HepG2 (cell line): ENCODE results near the gene PDZRN4. TPM values are rescaled to one million over a fixed set of nuclear protein-coding genes. Genes with fewer than 3 reads are reported as not detected.

Experiments used
- ATAC-seq: fragments of 200-7000 bp; cut with Tn5 transposase; 3 replicates; pipeline ENCODE4 v1.9.1; 2020; ENCODE audit warnings: mild to moderate bottlenecking, moderate library complexity
- BruUV-seq: library from RNA; stranded (reverse); fragments of 400-500 nt; replicated peaks from 2 replicates; lab custom pipeline; 2021; lab: Mats Ljungman, UMichigan
- CTCF ChIA-PET: fragments of 300-600 bp; formaldehyde crosslinking; extraction: SDS; loops from one replicate; lab custom pipeline; 2021; ENCODE audit warnings: low total read pairs, inconsistent platforms, low intra/inter-chr PET ratio; lab: Yijun Ruan, JAX
- POLR2A ChIA-PET: fragments of 350-600 bp; sonication (Branson Sonifier 250); formaldehyde crosslinking; loops from one replicate; lab custom pipeline; 2020; ENCODE audit warnings: antibody characterized with exemption, inconsistent platforms; lab: Yijun Ruan, JAX
- DNase-seq: peaks from one replicate; pipeline ENCODE4 v3.0.0-alpha.2; 2015; ENCODE audit warnings: low spot score
- FAIRE-seq: peaks from 3 replicates; lab custom pipeline; 2011; peaks lifted over from hg19 to GRCh38; lab: Jason Lieb, UNC
- H2AFZ ChIP-seq: one replicate; pipeline ENCODE4 v1.6.1; 2011; ENCODE audit warnings: low read length, inconsistent platforms
- H3K27ac ChIP-seq: fragments of 300-600 bp; 3 replicates; pipeline ENCODE4 v1.8.0; 2011; ENCODE audit warnings: mixed run types, mild to moderate bottlenecking, mixed read lengths, low read length, inconsistent platforms; ENCODE audit not compliant: insufficient read depth; ENCODE audit errors: extremely low read length
- H3K27me3 ChIP-seq, 2 experiments: fragments of 200-600 bp in 1 of 2; 2 replicates in 1 of 2; 3 replicates in 1 of 2; pipeline versions ENCODE4 v1.6.0 to v1.8.0; 2011; ENCODE audit warnings: low read length in 2 of 2, mild to moderate bottlenecking in 2 of 2, moderate library complexity in 2 of 2, inconsistent platforms in 1 of 2; ENCODE audit not compliant: insufficient read depth in 2 of 2, control insufficient read depth in 1 of 2
- H3K36me3 ChIP-seq, 2 experiments: fragments of 200-600 bp in 1 of 2; replicated peaks in 1 of 2; 2 replicates in 1 of 2; 3 replicates in 1 of 2; pipeline versions ENCODE4 v1.5.1 to v1.8.0; 2011; ENCODE audit warnings: low read length in 2 of 2, inconsistent platforms in 1 of 2; ENCODE audit not compliant: insufficient read depth in 2 of 2, control insufficient read depth in 1 of 2
- H3K4me1 ChIP-seq: 2 replicates; pipeline ENCODE4 v1.5.1; 2012; ENCODE audit warnings: low read length, inconsistent platforms; ENCODE audit not compliant: insufficient read depth
- H3K4me2 ChIP-seq: 2 replicates; pipeline ENCODE4 v1.6.0; 2011; ENCODE audit warnings: low read depth, low read length, inconsistent platforms
- H3K4me3 ChIP-seq, 3 experiments: fragments of 200-600 bp in 1 of 3; sonication (generic), shearing (Covaris generic) in 1 of 3; replicated peaks in 1 of 3; 2 replicates each; pipeline ENCODE4 v1.5.1; 2011 to 2016; ENCODE audit warnings: low read length in 3 of 3, inconsistent platforms in 2 of 3, low read depth in 2 of 3, mild to moderate bottlenecking in 2 of 3, control low read depth in 1 of 3, mixed read lengths in 1 of 3; ENCODE audit not compliant: insufficient read depth in 1 of 3
- H3K79me2 ChIP-seq: one replicate; pipeline ENCODE4 v1.6.1; 2011; ENCODE audit warnings: low read length, inconsistent platforms; ENCODE audit not compliant: insufficient read depth
- H3K9ac ChIP-seq: 2 replicates; pipeline ENCODE4 v1.6.0; 2011; ENCODE audit warnings: mild to moderate bottlenecking, low read depth, low read length, inconsistent platforms; ENCODE audit not compliant: insufficient read depth
- H3K9me3 ChIP-seq: 2 replicates; pipeline ENCODE4 v1.5.1; 2012; ENCODE audit warnings: mild to moderate bottlenecking, low read length
- H4K20me1 ChIP-seq: 2 replicates; pipeline ENCODE4 v1.6.0; 2011; ENCODE audit warnings: inconsistent platforms, mild to moderate bottlenecking, low read length, moderate library complexity; ENCODE audit not compliant: insufficient read depth
- ATF7-NPFF ChIP-seq: sonication (generic); formaldehyde crosslinking; IDR thresholded peaks from 2 replicates; pipeline ENCODE4 v1.8.1; 2023; ENCODE audit warnings: mild to moderate bottlenecking, low read depth, missing genetic modification reagents, moderate library complexity
- KLF12 ChIP-seq: sonication (generic); formaldehyde crosslinking; IDR thresholded peaks from 2 replicates; pipeline ENCODE4 v1.4.0; 2020; ENCODE audit warnings: missing genetic modification reagents, borderline replicate concordance
- MAFK ChIP-seq, 2 experiments: IDR thresholded peaks in 1 of 2; conservative IDR thresholded peaks in 1 of 2; 2 replicates each; pipeline ENCODE4 v1.6.1; 2011; ENCODE audit warnings: improper control_type of control experiment in 2 of 2, low read length in 2 of 2
- MYNN ChIP-seq: sonication (generic); formaldehyde crosslinking; IDR thresholded peaks from 2 replicates; pipeline ENCODE4 v1.4.0; 2020; ENCODE audit warnings: mild to moderate bottlenecking, low read depth, missing genetic modification reagents
- NONO ChIP-seq, 2 experiments: fragments of 450-650 bp in 1 of 2; sonication (generic) in 1 of 2; formaldehyde crosslinking in 1 of 2; IDR thresholded peaks in 1 of 2; conservative IDR thresholded peaks in 1 of 2; 2 replicates each; pipeline versions ENCODE4 v1.6.1 to v1.8.0; 2017 to 2022; ENCODE audit warnings: mild to moderate bottlenecking in 1 of 2, missing genetic modification reagents in 1 of 2, moderate library complexity in 1 of 2
- PRMT3 ChIP-seq: sonication (generic); formaldehyde crosslinking; IDR thresholded peaks from 2 replicates; pipeline ENCODE4 v1.8.1; 2022; ENCODE audit warnings: low read depth, mild to moderate bottlenecking, moderate library complexity, missing genetic modification reagents, borderline replicate concordance
- ZNF703 ChIP-seq: sonication (generic); formaldehyde crosslinking; IDR thresholded peaks from 2 replicates; pipeline ENCODE4 v1.5.1; 2020; ENCODE audit warnings: missing genetic modification reagents, mild to moderate bottlenecking, moderate library complexity, borderline replicate concordance
- ZNF709 ChIP-seq: sonication (generic); formaldehyde crosslinking; IDR thresholded peaks from 2 replicates; pipeline ENCODE4 v1.5.0; 2020; ENCODE audit warnings: mild to moderate bottlenecking, missing genetic modification reagents
- WGBS: methylation state at CpG from one replicate; pipeline ENCODE4 v1.1.6; 2017; ENCODE audit warnings: low lambda C conversion rate; 5-methylcytosine and 5-hydroxymethylcytosine counted together
- in situ Hi-C: cut with HindIII; loops from 2 replicates; pipeline ENCODE4 v1.10.0; 2017; ENCODE audit warnings: low pct_unique_long_range_greater_than_20kb; ENCODE audit not compliant: extremely low pct_ligation_motif_present
- intact Hi-C: fragments of 100-400 bp; cut with micrococcal nuclease; formaldehyde crosslinking; loops from one replicate; pipeline ENCODE4 v1.10.0; 2022; ENCODE audit not compliant: unreplicated experiment
- polyA plus RNA-seq, 8 experiments: library from polyadenylated mRNA; depleted of rRNA in 3 of 8; stranded (reverse) in 7 of 8; unstranded in 1 of 8; fragments of >200 nt; fragmentation: Illumina TruSeq in 4 of 8; extraction: Trizol in 4 of 8; gene quantifications; 2 replicates each; pipeline versions ENCODE4 v1.2.1 to v1.2.3, GENCODE V29; 2011 to 2016; ENCODE audit warnings: low read depth in 4 of 8, missing spikeins in 1 of 8, mixed read lengths in 1 of 8; ENCODE audit not compliant: insufficient read depth in 1 of 8
- total RNA-seq, 5 experiments: library from RNA; depleted of rRNA; stranded (reverse); fragments of >200 nt; fragmentation: Illumina TruSeq; extraction: Trizol; gene quantifications; 2 replicates each; pipeline ENCODE4 v1.2.3, GENCODE V29; 2016; ENCODE audit warnings: low read depth in 1 of 5
- TF ChIP-seq, protein P1 (sequence below): sonication (generic); formaldehyde crosslinking; IDR thresholded peaks from 2 replicates; pipeline ENCODE4 v1.5.1; 2020; ENCODE audit warnings: mild to moderate bottlenecking, missing genetic modification reagents, borderline replicate concordance
- TF ChIP-seq, protein P2 (sequence below), 2 experiments: sonication (generic) in 1 of 2; formaldehyde crosslinking in 1 of 2; IDR thresholded peaks; 2 replicates each; pipeline versions ENCODE4 v1.6.1 to v1.9.0; 2014 to 2022; ENCODE audit warnings: antibody characterized with exemption in 1 of 2, borderline replicate concordance in 1 of 2, inconsistent platforms in 1 of 2, low read depth in 1 of 2, missing genetic modification reagents in 1 of 2
- TF ChIP-seq, protein P3 (sequence below): sonication (generic); formaldehyde crosslinking; IDR thresholded peaks from 2 replicates; pipeline ENCODE4 v1.8.1; 2023; ENCODE audit warnings: mild to moderate bottlenecking, missing genetic modification reagents
- TF ChIP-seq, protein P4 (sequence below): sonication (generic); formaldehyde crosslinking; IDR thresholded peaks from 2 replicates; pipeline ENCODE4 v1.8.0; 2022; ENCODE audit warnings: missing genetic modification reagents, mild to moderate bottlenecking, inconsistent platforms, borderline replicate concordance

The PDZRN4 gene
- total and polyA plus RNA-seq, 2 of the 13 experiments (the other 11 are each of a cell fraction or from before 2014, with no cell fraction given) = not detected

DNA sequence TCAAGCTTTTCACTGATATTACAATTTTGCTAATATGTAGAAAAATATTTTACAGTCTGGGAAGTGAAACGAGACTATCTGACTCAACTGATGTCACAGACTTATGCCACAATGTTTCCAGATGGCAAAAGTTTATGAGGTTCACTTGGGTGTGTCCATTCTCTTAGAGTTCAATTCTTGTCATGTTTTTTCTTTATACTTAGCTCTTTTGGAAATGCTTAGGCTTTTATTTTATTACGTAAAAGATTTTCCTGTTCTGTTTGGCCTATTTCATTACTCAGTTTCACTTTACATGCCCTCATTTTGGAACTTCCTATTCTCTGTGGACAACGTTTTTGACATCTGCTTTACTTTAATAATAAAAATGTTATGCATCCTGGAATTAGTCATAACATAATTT is 2.1 kb upstream of the PDZRN4 start:
- ChIA-PET POLR2A (no interaction called here), CTCF (no interaction called here)
- no peak for ATAC-seq
- Histone ChIP-seq H3K4me3 (no peak overlapping the region), H3K27me3 (peaks cover 1 to 25% of the 10 kb centered on the region in 2 experiments; a peak in 2 of 5 replicates), H3K4me1 (no peaks in the 10 kb centered on the region), H3K9ac (no peak overlapping the region), H2AFZ (no peak overlapping the region), H3K36me3 (no peaks in the 10 kb centered on the region), H3K4me2 (no peak overlapping the region), H3K9me3 (no peaks in the 10 kb centered on the region), H4K20me1 (no peaks in the 10 kb centered on the region), H3K27ac (no peak overlapping the region), H3K79me2 (no peaks in the 10 kb centered on the region)
- intact Hi-C loops (no loop called here), in situ Hi-C loops (no loop called here)
- no peak for DNase-seq
- 2% methylated on average over 3 of the region's 3 CpGs for WGBS
- BruUV-seq = no TSS peak
- FAIRE-seq = no peak
- TF ChIP-seq, protein P1, sequence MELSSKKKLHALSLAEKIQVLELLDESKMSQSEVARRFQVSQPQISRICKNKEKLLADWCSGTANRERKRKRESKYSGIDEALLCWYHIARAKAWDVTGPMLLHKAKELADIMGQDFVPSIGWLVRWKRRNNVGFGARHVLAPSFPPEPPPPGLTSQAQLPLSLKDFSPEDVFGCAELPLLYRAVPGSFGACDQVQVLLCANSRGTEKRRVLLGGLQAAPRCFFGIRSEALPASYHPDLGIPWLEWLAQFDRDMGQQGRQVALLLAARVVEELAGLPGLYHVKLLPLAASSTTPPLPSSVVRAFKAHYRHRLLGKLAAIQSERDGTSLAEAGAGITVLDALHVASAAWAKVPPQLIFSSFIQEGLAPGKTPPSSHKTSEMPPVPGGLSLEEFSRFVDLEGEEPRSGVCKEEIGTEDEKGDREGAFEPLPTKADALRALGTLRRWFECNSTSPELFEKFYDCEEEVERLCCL (CRISPR knock-in tag) = no peak
- TF ChIP-seq, protein P2, sequence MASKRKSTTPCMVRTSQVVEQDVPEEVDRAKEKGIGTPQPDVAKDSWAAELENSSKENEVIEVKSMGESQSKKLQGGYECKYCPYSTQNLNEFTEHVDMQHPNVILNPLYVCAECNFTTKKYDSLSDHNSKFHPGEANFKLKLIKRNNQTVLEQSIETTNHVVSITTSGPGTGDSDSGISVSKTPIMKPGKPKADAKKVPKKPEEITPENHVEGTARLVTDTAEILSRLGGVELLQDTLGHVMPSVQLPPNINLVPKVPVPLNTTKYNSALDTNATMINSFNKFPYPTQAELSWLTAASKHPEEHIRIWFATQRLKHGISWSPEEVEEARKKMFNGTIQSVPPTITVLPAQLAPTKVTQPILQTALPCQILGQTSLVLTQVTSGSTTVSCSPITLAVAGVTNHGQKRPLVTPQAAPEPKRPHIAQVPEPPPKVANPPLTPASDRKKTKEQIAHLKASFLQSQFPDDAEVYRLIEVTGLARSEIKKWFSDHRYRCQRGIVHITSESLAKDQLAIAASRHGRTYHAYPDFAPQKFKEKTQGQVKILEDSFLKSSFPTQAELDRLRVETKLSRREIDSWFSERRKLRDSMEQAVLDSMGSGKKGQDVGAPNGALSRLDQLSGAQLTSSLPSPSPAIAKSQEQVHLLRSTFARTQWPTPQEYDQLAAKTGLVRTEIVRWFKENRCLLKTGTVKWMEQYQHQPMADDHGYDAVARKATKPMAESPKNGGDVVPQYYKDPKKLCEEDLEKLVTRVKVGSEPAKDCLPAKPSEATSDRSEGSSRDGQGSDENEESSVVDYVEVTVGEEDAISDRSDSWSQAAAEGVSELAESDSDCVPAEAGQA (IDR thresholded peaks at IDR 0.05; ENCODE audit: low read depth) = no peak
- TF ChIP-seq, protein P2 (CRISPR knock-in tag; IDR thresholded peaks at IDR 0.05; ENCODE audit: borderline replicate concordance) = no peak
- TF ChIP-seq MAFK (conservative IDR thresholded peaks at IDR 0.05 in 1 of 2, IDR thresholded peaks at IDR 0.05 in 1 of 2; ENCODE audit: low read length in 2 of 2) = no peak
- TF ChIP-seq, protein P3, sequence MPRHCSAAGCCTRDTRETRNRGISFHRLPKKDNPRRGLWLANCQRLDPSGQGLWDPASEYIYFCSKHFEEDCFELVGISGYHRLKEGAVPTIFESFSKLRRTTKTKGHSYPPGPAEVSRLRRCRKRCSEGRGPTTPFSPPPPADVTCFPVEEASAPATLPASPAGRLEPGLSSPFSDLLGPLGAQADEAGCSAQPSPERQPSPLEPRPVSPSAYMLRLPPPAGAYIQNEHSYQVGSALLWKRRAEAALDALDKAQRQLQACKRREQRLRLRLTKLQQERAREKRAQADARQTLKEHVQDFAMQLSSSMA = no peak
- no peak for TF ChIP-seq PRMT3 (CRISPR knock-in tag)
- no peak for TF ChIP-seq MYNN
- TF ChIP-seq NONO (IDR thresholded peaks at IDR 0.05) = no peak
- TF ChIP-seq NONO (CRISPR knock-in tag; conservative IDR thresholded peaks at IDR 0.05) = no peak
- TF ChIP-seq KLF12 (CRISPR knock-in tag) = no peak
- no peak for TF ChIP-seq ATF7-NPFF
- TF ChIP-seq ZNF703 (CRISPR knock-in tag) = no peak
- TF ChIP-seq, protein P4, sequence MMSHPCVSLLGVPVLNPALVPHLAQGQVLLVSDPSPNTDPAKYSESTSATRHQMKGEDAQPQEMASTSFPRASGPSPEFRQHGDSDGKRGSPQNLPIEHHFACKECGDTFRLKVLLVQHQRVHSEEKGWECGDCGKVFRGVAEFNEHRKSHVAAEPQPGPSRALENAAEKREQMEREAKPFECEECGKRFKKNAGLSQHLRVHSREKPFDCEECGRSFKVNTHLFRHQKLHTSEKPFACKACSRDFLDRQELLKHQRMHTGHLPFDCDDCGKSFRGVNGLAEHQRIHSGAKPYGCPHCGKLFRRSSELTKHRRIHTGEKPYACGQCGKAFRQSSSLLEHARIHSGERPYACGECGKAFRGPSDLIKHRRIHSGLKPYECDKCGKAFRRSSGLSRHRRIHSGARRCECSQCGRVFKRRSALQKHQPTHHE (CRISPR knock-in tag) = no peak
- TF ChIP-seq ZNF709 (CRISPR knock-in tag) = no peak
